Measurements from ENCODE around the gene ENAH.

ENAH gene

GRCh38 chr1:225567789-225568188 lies 85.1 kb downstream of the ENAH start:
- DNase-seq (ENCODE audit: low read depth, low spot score) = no peak

- DNase-seq (ENCODE audit: low read depth, low spot score) = no peak
Observed at GRCh38 chr1:225565847-225566246, 87.1 kb downstream of the ENAH start.

GRCh38 chr1:225561675-225562074 lies 91.2 kb downstream of the ENAH start:
- DNase-seq (ENCODE audit: low read depth, low spot score) = no peak

GRCh38 chr1:225559902-225560301 lies 93.0 kb downstream of the ENAH start:
- DNase-seq (ENCODE audit: low read depth, low spot score) = no peak

- no peak for DNase-seq (ENCODE audit: low read depth, low spot score)
Observed at GRCh38 chr1:225559326-225559725, 93.6 kb downstream of the ENAH start.

- DNase-seq (ENCODE audit: low read depth, low spot score) = no peak
Observed at GRCh38 chr1:225556694-225557093, 96.2 kb downstream of the ENAH start.

- DNase-seq (ENCODE audit: low read depth, low spot score) = no peak
Observed at GRCh38 chr1:225555821-225556220, 97.1 kb downstream of the ENAH start.

GRCh38 chr1:225554216-225554812 lies 98.6 kb downstream of the ENAH start:
- DNase-seq (ENCODE audit: low read depth, low spot score) = no peak

GRCh38 chr1:225549821-225550220 lies 103.1 kb downstream of the ENAH start:
- no peak for DNase-seq (ENCODE audit: low read depth, low spot score)

GRCh38 chr1:225548140-225548857 lies 104.6 kb downstream of the ENAH start:
- DNase-seq (ENCODE audit: low read depth, low spot score) = no peak

GRCh38 chr1:225545649-225546048 lies 107.3 kb downstream of the ENAH start:
- no peak for DNase-seq (ENCODE audit: low read depth, low spot score)

GRCh38 chr1:225544924-225545323 lies 108.0 kb downstream of the ENAH start:
- DNase-seq (ENCODE audit: low read depth, low spot score) = no peak

GRCh38 chr1:225544263-225544662 lies 108.7 kb downstream of the ENAH start:
- DNase-seq (ENCODE audit: low read depth, low spot score) = no peak

- no peak for DNase-seq (ENCODE audit: low read depth, low spot score)
Observed at GRCh38 chr1:225543350-225543749, 109.6 kb downstream of the ENAH start.

GRCh38 chr1:225541383-225541782 lies 111.5 kb downstream of the ENAH start:
- no peak for DNase-seq (ENCODE audit: low read depth, low spot score)

GRCh38 chr1:225539575-225539974 lies 113.3 kb downstream of the ENAH start:
- no peak for DNase-seq (ENCODE audit: low read depth, low spot score)

GRCh38 chr1:225539069-225539468 lies 113.9 kb downstream of the ENAH start:
- no peak for DNase-seq (ENCODE audit: low read depth, low spot score)

- DNase-seq (ENCODE audit: low read depth, low spot score) = no peak
Observed at GRCh38 chr1:225537554-225538251, 115.2 kb downstream of the ENAH start.

- no peak for DNase-seq (ENCODE audit: low read depth, low spot score)
Observed at GRCh38 chr1:225535280-225535679, 117.6 kb downstream of the ENAH start.

GRCh38 chr1:225534772-225535171 lies 118.2 kb downstream of the ENAH start:
- DNase-seq (ENCODE audit: low read depth, low spot score) = no peak

- DNase-seq (ENCODE audit: low read depth, low spot score) = no peak
Observed at GRCh38 chr1:225534135-225534534, 118.8 kb downstream of the ENAH start.

GRCh38 chr1:225533238-225533637 lies 119.7 kb downstream of the ENAH start:
- no peak for DNase-seq (ENCODE audit: low read depth, low spot score)
